Myocyte (in vitro differentiated cells): Measurements from ENCODE around the gene TOM1. TPM values are rescaled to one million over a fixed set of nuclear protein-coding genes. Genes with fewer than 3 reads are reported as not detected.

Experiments
- DNase-seq: peaks from one replicate; pipeline ENCODE4 v3.0.0-alpha.2; 2012; ENCODE audit warnings: low read depth
- total RNA-seq: library from RNA; depleted of rRNA; stranded (reverse); fragments of >200 nt; gene quantifications from 2 replicates; pipeline ENCODE4 v1.2.3, GENCODE V29; 2014

The TOM1 gene
- total RNA-seq, 1 donor from 2014 or later: 162 TPM

DNA sequence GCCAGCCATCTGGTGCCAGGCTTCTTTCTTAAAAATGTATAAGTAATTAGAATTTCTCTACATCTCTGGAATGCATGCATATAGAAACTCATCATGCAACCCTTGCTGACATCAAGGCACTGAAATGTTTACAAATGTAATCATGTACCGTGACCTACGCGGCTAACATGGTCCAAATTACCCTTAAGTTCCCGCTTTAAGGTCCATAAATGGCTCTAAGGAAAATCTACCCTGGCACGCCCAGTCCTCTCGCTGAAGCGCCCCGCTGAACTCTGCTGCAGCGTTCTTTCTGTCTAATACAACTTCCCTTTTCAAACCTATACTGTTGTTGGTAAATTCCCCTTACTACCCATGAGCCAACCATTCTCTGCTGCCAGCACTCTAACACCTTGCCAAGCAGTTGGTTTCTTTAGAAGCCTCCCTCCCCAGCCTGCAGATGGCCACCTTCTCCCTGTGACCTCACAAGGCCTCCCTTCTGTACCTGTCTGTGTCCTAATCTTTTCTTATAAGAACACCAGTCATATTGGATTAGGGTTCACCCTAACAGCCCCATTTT is 67.7 kb downstream of the TOM1 start:
- DNase-seq: no peak

DNA sequence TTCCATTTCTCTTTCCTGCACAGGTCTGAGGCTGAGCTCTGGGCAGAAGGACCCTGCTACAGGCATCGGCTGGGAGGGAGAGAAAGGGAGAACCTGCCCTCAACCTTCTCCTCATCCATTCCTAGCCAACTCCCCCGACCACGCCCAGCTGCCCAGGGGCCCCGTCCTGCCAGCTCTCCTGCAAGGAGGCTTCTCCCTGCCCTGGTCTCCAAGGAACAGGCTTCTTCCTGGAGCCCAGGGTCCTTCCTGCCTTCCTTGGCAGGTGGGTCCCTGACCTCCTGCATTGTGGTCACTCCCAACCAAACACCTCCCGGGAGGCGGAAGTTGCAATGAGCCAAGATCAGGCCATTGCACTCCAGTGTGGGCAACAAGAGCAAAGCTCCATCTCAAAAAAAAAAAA is 68.7 kb downstream of the TOM1 start:
- DNase-seq: no peak

DNA sequence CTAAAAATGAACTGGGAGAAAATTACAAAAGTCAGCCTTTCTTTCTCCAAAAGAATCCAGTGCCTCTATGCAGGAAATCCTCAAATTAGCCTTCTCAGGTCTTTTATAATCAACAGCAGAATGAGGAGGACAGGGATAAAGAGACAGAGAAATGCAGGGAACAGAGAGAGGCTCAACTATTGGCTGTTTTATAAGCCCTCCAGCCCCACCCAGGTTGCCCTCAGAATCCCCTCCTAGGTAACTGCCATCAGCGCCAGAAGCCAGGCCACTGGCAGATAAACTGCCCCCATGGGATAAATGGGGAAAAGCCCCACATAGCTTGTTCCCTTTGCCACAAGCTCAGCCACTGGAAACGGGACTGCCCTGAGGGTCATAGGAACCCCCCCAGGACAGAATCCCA is 70.3 kb downstream of the TOM1 start:
- DNase-seq: no peak

DNA sequence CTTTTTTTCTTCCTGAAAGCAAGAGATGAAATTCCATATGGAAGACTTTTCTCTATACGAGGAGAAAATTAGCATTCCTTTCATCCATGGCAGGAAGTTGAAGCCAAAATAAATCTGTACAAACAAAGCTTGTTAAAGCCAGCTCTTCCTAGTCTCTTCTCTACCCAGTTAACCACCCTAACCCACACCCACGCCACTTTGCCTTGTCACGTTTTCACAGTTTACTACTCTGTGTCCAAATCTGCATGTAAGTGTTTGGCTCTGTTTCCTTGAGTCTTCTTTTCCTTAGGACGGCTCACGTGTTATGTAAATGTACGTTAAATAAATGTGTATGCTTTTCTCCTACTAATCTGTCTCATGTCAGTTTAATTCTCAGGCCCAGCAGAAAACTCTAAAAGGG is 74.1 kb downstream of the TOM1 start:
- DNase-seq: no peak

DNA sequence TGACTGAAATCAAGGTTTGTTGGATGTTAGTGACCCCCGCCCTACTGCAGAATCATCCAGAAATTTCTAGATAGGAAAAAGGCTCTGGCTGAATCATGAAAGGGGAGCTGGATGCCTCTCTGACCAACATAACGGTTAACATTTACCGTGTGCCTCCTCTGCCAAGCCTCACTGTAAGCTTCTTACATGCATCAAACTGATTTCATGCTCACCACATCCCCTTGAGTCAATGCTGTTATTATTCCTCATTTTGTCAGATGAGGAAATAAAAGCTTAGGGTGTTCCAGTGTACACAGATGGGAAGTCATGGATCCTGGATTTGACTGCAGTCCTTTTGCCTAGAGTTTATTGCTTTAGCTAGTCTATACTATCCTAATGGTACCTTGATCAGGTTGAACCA is 75.3 kb downstream of the TOM1 start:
- DNase-seq: no peak

DNA sequence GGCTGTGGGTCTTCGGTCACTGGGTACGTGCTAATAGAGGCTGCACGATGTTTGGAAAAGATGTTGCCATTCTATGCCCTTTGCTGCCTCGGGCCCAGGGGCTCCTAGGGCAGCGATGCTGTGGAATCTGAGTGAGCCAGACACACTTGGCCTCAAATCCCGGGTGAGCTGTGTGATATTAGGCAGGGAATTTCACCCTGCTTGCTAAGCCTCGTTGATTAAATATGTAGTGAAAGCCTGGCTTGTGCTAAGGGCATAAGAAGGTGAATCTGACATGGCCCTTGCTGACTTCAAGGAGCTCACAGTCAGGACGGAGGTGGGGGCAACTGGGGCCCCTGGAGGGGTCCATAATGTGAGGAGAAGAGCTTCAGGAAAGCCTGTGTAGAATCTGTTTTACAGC is 75.8 kb downstream of the TOM1 start:
- no peak for DNase-seq

DNA sequence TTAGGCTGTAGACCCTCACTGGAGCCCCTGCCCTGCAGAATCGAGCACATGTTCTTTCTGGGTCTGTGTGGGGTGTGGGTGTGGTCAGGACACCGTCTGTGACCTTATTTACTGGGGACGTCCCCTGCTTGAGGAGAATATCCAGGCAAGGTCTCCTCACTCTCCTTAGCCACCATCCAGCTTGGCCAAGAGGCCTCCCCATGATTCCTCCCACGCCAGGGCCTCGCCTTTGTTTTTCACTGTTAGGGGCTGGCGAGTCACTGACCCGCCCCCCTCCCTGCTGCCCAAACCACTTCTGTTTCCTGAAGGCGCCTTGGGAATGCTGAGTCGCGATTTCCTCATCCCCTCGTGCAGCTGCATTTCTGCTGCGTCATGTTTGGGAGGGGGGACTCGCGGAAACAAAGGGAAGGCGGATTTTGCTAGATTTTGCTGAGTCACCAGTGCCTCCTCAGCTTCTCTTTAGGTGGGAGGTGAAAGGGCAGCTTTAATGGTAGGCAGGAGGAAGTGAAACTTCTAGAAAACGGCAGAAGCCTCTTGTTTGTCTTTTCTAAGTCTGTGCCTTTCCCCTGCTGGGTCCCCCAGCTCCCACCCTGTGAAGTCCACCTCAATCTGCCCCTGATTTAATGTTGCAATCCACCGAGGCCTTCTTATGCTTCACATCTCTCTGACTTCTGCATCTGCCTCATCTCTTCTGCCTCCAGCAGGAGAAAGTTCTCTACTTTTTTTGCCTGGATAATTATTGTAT is 77.2 kb downstream of the TOM1 start:
- peak; percentile 98 for DNase-seq

DNA sequence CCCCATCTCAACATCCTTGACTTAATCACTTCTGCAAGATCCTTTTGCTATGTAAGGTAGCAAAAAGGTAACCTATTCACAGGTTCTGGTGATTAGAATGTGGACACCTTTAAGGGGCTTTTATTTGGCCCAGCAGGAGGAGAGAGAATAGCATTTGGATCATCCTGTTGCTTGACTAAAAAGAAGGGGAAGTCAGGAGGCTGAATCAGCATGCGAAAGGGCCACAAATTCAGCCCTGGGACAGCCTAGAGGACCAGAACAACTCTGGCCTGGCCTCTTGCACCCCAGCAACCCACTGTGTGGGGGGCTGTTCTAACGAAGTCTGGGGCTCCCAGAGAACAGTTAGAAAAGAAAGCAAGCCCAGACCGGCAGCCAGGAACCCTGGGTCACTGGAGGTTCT is 78.0 kb downstream of the TOM1 start:
- no peak for DNase-seq

DNA sequence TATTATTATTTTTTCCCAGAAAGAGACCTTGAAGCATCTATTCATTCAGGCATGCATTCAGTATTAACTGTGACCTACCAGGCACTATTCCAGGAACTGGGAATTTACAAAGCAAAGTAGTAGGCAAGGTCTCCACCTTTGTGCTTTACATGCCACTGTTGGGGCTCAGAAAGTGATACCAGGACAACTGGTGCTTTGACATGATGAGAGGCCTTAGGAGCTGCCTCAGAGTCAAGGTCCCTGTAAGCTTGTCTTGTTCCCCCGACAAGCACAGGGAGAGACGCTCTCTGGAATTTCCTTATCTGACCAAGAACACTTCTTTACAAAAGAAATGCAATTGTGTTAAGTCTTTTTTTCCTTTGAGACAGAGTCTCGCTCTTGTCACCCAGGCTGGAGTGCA is 78.9 kb downstream of the TOM1 start:
- no peak for DNase-seq

DNA sequence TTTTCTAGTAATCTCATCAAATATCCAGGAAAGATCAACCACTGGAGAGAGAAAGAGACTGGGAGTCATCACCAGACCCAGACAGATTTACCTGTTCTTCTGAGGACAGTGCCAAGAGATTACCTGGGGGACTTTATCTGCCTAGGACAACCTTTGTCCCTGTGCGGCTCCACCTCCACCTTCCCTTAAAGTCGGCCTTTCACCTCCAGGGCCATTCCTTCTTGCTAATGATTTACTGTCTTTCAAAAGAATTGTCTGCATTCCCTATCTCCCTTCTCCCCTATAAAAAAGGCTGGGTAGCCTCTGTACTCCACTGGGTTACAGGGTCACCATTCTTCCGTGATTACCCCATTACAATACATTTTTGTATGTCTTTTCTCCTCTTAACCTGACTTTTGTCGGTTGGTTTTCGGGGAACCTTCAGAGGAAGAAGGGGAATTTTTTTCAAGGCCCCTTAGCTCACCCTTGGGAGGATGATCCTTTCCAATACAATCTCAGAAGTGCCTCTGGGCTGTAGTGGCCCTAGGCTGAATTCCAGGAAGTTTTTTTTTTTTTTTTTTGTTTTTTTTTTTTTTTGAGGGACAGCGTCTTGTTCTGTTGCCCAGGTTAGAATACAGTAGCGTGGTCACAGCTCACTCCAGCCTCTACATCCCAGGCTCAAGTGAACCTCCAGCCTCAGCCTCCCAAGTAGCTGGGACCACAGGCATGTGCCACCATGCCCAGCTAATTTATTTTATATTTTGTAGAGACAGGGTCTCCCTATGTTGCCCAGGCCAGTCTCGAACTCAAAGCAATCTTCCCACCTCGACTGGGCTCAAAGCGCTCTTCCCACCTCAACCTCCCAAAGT is 79.7 kb downstream of the TOM1 start:
- no peak for DNase-seq

DNA sequence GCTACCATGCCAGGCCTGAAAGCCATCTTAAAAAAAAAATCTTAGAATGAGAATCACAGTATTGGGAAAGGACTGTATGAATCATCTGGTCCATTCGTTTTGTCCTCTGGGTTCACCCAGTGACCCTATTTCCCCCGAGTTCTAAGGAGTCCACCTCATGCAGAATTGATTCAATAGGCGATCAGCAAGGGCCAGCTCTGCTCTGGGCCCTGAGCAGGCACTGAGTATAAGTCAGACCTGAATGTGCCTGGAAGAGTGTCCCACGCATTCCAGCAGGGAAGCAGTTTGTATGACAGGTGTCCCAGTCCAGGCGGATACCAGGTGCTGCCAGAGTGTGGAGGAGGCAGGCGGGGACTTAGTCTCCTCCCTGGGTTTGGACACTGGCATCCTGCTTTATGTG is 80.3 kb downstream of the TOM1 start:
- DNase-seq: no peak

DNA sequence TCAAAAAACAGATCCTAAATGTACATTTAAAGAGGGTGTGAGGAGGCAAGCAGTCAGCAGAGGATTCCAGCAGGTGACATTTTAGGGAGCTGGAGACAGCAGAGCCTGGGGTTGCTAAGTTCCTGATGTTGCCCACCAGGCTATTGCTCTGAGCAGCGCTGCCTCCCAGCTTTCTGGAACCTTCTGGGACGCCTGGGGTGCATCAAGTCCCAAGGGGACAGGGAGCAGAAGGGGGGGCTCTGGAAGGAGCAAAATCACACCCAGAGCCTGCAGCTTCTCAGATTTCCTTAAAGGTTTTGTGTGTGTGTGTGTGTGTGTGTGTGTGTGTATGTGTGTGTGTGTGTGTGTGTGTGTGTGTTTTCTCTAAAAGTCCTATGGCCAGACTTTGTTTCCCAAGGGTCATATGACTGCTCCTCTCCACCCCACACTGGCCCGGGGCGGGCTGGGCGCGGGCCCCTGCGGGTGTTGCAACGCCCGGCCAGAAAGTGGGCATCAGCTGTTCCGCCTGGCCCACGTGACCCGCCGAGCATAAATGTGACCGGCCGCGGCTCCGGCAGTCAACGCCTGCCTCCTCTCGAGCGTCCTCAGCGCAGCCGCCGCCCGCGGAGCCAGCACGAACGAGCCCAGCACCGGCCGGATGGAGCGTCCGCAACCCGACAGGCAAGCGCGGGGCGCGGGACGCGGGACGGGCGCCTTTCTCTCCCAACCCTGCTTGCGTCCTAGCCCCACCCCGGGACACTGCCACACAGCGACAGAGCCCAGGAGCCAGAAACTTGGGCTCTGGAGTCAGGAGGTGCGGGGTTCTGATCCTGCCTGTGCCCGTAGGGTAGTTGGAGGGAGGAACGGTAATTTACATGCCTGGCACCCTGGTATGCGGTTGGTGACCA is 81.1 kb downstream of the TOM1 start, which contains the start of gene HMOX1:
TSS of gene HMOX1 (plus strand) at position 560 of the 887 bp plus-strand sequence. CDS start at position 638, 78 bp downstream.
- DNase-seq: peak; percentile 95

DNA sequence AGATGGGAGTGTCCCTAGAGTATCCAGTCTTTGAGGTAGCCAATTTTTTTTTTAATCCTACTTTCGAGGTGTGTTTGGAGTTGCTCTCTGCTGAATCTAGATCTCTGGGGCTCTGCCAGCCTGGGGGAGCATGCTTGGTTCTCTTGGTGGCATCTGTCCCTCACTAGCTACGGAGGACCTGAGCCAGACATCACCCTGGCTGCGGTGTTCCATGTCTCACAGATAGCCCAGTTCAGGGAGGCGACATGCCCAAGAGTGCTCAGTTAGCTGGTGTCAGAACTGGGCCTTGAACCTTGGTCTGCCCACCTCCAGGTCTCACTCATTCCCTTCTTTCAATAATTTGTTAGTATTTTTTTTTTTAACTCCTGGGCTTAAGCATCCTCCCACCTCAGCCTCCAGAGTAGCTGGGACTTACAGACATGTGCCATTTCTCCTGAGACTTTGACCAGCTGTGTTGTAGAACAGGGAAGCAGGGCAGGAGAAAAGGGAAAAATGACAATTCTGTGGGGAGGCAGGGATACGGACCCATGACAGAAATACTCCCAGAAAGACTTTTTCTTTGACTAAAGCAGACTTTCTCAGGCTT is 81.8 kb downstream of the TOM1 start:
- DNase-seq: no peak

DNA sequence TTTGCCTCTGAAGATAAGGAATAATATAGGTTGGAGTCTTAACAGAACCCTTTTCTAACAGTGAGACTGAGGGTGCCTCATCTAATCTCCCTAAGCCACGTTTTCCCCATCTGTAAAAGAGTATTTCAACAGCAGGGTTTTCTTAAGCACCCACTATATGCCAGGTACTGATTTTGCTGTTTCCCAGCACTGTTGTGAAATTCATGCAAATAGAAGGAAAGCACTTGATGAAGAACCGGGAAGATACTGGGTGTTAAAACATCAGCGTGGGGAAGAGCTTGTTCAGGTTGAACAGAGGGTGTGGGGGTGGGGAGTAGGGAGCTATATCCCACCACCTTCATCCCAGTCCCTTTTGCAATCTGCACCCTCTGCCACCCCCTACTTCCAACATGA is 84.0 kb downstream of the TOM1 start:
- DNase-seq: no peak

DNA sequence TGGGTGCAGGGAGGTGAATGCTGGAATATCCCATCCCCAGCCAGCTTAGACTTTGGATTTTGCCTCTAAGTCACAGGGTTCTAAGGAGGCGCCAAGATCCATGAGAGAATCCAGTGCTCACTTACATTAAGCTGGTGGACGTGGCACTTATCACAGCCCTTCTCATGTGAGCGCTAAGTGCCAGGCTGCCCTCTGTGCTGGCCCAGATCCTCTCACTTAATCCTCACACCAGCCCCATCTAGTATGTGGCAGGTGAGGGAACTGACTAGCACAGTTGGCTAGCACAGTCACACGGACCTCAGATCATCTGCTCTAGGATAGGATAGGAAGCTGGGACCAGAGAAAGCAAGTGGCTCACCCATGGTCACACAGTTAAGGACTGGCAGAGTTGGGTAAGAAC is 84.8 kb downstream of the TOM1 start:
- DNase-seq: peak; percentile 62

DNA sequence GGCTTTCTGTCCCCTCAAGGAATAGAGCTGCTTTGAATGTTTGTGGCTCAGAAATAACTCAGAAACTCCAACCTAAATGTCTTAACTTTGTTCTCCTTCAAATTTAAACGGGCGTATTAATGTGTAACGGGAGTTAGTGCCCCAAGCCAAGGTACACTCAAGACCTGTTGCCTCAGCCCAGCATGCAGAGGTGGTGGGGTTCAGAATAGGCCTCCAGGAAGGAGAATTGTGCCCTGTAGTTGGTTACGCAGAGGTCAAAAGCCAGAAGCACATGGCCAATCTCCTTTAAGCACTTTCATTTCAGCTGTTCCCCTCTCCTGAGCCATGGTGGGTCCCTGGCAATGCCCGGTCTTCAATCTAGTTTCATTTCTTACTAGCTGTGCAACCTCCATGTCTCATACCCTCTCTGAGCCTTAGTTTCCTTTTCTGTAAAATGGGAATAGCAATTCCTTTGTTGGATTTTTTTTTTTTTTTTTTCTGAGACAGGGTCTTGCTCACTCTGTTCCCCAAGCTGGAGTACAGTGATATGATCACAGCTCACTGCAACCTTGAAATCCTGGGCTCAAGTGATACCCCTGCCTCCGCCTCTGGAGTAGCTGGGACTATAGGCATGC is 85.4 kb downstream of the TOM1 start:
- no peak for DNase-seq

DNA sequence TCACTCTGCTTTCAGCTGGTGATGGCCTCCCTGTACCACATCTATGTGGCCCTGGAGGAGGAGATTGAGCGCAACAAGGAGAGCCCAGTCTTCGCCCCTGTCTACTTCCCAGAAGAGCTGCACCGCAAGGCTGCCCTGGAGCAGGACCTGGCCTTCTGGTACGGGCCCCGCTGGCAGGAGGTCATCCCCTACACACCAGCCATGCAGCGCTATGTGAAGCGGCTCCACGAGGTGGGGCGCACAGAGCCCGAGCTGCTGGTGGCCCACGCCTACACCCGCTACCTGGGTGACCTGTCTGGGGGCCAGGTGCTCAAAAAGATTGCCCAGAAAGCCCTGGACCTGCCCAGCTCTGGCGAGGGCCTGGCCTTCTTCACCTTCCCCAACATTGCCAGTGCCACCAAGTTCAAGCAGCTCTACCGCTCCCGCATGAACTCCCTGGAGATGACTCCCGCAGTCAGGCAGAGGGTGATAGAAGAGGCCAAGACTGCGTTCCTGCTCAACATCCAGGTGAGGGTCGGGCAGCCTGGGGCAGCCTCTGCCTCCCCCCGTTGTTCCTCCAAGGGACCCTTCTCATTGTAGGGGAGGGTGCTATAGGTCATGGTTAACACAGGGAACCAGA is 87.1 kb downstream of the TOM1 start:
- no peak for DNase-seq

DNA sequence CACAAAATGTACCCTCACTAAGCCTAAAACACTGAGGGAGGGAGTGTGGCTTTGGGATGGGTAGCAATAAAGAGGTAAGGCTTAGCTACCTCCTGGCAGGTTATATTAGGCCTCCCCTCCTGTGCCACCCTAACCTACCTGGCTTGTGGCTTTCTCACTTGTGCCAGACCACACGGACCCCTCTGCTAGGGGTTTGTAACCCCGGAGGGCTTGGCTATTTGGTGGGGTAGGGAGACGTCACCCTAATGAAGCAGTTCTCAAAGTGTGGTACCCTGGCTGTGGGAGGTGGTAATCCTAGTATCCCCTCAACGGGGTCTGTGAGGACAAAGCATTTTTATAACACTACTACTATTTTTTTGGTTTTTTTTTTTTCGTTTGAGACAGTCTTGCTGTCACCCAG is 91.2 kb downstream of the TOM1 start:
- DNase-seq: no peak

DNA sequence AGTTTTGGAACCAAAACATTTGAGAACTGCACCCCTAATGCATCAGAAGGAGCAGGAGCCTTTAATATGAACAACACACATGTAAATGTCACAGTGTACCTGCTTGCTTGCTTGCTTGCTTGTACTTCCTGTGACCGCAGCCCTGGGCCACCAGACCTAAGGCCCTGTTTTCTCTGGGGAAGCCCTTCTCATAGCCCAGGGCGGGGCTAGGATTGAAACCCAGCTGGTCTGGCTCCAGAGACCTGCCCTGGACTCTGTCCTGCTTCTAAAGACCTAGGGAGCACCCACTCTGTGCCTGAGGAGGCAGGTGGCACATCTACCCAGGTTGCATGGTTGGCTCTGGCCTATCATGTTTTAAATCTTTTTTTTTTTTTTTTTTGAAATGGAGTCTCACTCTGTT is 92.7 kb downstream of the TOM1 start:
- no peak for DNase-seq
